IgD-negative memory B cell (primary cell): Measurements from ENCODE around the gene TRMT44. TPM values are rescaled to one million over a fixed set of nuclear protein-coding genes. Genes with fewer than 3 reads are reported as not detected.
"Not testable (repeated sequence)": the region's sequence is repeated elsewhere in the genome, so short reads cannot be mapped to it uniquely, and the experiment has no call there.

Source experiments
- H3K27ac Mint-ChIP-seq, 3 donors: one replicate each; pipeline ENCODE4 v1.8.0; 2020 to 2022; ENCODE audit warnings: mild to moderate bottlenecking in 3 of 3, mixed read lengths in 3 of 3, moderate library complexity in 1 of 3
- H3K27me3 Mint-ChIP-seq: one replicate; pipeline ENCODE4 v1.8.0; 2021; ENCODE audit warnings: mixed read lengths
- H3K36me3 Mint-ChIP-seq: one replicate; pipeline ENCODE4 v1.8.0; 2020; ENCODE audit warnings: mild to moderate bottlenecking, mixed read lengths
- H3K4me1 Mint-ChIP-seq, 3 donors: one replicate each; pipeline ENCODE4 v1.8.0; 2020 to 2022; ENCODE audit warnings: mixed read lengths in 3 of 3, mild to moderate bottlenecking in 1 of 3
- H3K4me3 Mint-ChIP-seq, 4 donors: one replicate each; pipeline ENCODE4 v1.8.0; 2020 to 2022; ENCODE audit warnings: mild to moderate bottlenecking in 4 of 4, mixed read lengths in 4 of 4, moderate library complexity in 3 of 4
- H3K9me3 Mint-ChIP-seq, 3 donors: one replicate each; pipeline ENCODE4 v1.8.0; 2020 to 2021; ENCODE audit warnings: mixed read lengths in 3 of 3, mild to moderate bottlenecking in 1 of 3
- polyA plus RNA-seq: library from polyadenylated mRNA; unstranded; fragments of 300-500 nt; fragmentation: Illumina TruSeq; gene quantifications from one replicate; pipeline ENCODE4 v1.2.3, GENCODE V29; 2021

The TRMT44 gene
- polyA plus RNA-seq, 1 donor from 2014 or later, result 18.0 TPM

DNA sequence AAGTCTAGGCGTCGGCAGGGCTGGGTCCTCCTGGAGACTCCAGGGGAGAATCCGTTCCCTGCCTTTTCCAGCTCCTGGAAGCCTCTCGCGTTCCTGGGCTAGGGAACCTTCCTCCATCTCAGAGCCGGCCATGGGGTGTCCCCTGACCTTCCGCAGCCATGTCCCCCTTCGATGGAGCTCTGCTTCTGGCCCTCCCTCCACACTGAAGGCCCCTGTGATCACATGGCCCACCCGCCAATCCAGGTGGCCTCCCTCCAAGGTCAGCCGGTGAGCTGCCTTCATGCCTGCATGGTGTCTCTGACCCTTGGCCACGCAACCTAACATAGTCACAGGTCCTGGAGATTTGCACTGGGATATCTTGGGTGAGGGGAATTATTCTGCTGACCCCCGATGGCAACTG, 69.6 kb downstream of the TRMT44 start:
- Mint-ChIP-seq H3K4me3 (no peak overlapping the region), H3K27ac (no peak overlapping the region), H3K27me3 (no peaks in the 10 kb centered on the region), H3K9me3 (peaks cover 0 to 10% (median 9%) of the 10 kb centered on the region in 3 donors), H3K4me1 (peaks cover 0 to 1% (median 0%) of the 10 kb centered on the region in 3 donors), H3K36me3 (no peaks in the 10 kb centered on the region)

DNA sequence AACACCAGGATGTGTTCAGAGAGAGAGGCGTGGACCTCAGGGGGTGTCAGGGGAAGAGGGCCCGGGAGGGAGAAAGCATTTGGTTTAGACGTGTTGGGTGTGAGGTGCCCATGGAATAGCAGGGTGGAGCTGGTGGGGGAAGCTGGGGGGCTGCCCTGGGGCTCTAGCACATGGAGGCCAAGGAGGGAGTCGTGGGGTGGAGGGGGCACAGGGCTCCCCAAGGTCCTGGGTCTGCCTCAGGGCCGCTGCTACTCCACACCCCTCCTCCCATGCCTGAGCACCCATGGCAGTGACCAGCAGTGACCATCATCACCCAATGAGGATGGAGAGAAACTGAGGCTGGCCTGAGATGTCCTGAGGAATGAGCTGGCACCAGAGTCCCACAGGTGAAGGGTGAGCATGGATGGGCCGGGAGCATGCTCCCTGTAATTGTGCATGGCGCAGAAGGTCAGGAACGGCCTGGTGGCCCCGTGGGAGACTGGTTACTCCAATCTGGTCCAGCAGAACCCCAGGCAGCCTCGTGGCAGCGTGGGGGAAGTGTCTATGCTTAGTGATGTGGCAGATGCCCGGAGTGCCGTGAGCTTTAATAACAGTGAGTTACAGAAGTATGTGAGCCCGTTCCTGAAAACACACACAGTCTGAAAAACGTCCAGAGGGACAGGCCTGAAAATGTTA, 70.2 kb downstream of the TRMT44 start:
- H3K36me3 Mint-ChIP-seq, result no peaks in the 10 kb centered on the region
- H3K27me3 Mint-ChIP-seq, result no peaks in the 10 kb centered on the region
- no peak overlapping the region for H3K27ac Mint-ChIP-seq
- peaks cover 0 to 10% (median 9%) of the 10 kb centered on the region in 3 donors for H3K9me3 Mint-ChIP-seq
- H3K4me1 Mint-ChIP-seq, result peaks cover 0 to 1% (median 0%) of the 10 kb centered on the region in 3 donors
- no peak overlapping the region for H3K4me3 Mint-ChIP-seq

DNA sequence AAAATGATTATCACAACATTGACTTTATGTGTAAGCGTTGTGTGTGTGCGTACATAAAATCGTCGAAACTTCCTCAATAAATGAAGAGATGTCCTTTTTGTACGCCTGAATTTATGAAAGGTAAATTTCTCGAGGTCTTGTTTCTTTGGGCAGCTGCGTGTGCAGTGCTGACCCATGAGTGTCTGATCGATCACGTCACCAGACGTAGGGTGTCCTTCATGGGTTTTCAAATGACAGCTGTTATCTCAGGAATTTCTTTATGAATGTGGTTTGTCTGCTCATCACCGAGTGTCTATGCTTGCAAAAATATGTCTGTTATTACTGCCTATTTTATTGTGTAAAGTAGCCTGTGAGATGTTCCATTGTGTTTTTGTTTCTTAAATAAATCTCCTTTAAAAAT, 71.9 kb downstream of the TRMT44 start:
- Mint-ChIP-seq H3K27me3 (peaks cover 3% of the 10 kb centered on the region), H3K4me3 (no peak overlapping the region), H3K36me3 (no peaks in the 10 kb centered on the region), H3K4me1 (peaks cover 0 to 2% (median 0%) of the 10 kb centered on the region in 3 donors), H3K9me3 (peaks cover 0 to 10% (median 9%) of the 10 kb centered on the region in 3 donors), H3K27ac (no peak overlapping the region)

DNA sequence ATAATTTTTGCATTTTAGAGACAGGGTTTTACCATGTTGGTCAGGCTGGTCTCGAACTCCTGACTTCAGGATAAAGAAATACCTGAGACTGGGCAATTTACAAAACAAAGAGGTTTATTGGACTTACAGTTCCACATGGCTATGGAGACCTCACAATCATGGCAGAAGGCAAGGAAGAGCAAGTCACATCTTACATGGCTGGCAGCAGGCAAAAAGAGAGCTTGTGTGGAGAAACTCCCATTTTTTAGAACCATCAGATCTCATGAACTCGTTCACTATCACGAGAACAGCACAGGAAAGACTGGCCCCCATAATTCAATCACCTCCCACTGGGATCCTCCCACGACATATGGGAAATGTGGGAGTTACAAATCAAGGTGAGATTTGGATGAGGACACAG, 72.5 kb downstream of the TRMT44 start:
- not testable (repeated sequence) for H3K27ac Mint-ChIP-seq, H3K9me3 Mint-ChIP-seq, H3K27me3 Mint-ChIP-seq, H3K36me3 Mint-ChIP-seq, H3K4me3 Mint-ChIP-seq, H3K4me1 Mint-ChIP-seq

DNA sequence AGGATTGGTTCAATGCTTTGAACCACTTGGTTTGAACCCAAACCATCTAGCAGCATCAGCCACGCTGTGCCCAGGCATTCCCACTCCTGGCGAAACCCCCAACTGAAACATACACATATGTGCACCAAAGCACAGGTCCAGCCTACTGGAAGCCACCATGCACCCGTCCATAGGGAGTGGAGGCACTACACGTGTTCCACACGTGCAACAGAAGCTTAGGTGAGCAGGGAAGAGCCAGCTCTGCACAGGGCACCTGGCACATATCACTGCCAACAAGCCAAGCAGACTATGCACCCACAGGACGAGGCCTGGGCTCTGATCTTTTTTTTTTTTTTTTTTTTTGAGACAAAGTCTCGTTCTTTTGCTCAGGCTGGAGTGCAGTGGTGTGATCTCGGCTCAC, 73.4 kb downstream of the TRMT44 start:
- H3K36me3 Mint-ChIP-seq, result no peaks in the 10 kb centered on the region
- no peak overlapping the region for H3K27ac Mint-ChIP-seq
- no peak overlapping the region for H3K4me3 Mint-ChIP-seq
- H3K27me3 Mint-ChIP-seq, result peaks cover 3% of the 10 kb centered on the region
- H3K4me1 Mint-ChIP-seq, result peaks cover 0 to 2% (median 0%) of the 10 kb centered on the region in 3 donors
- peaks cover 0 to 10% (median 10%) of the 10 kb centered on the region in 3 donors for H3K9me3 Mint-ChIP-seq

DNA sequence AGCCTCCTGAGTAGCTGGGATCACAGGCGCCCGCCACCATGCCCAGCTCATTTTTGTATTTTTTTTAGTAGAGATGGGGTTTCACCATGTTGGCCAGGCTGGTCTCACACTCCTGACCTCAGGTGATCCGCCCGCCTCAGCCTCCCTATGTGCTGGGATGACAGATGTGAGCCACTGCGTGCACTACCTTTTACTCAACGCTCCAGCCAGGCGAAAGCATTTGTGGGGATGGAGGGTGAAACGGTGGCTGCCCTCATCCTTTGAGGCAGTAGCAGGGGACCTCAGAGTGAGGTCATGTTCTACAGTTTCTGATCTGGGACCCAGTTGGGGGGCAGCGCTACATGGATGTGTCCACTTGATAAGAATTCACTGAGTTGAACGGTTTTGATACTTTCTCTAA, 73.8 kb downstream of the TRMT44 start:
- Mint-ChIP-seq H3K4me1 (peaks cover 0 to 2% (median 0%) of the 10 kb centered on the region in 3 donors), H3K4me3 (no peak overlapping the region), H3K27me3 (peaks cover 3% of the 10 kb centered on the region), H3K36me3 (no peaks in the 10 kb centered on the region), H3K27ac (no peak overlapping the region), H3K9me3 (peaks cover 0 to 13% (median 10%) of the 10 kb centered on the region in 3 donors)

DNA sequence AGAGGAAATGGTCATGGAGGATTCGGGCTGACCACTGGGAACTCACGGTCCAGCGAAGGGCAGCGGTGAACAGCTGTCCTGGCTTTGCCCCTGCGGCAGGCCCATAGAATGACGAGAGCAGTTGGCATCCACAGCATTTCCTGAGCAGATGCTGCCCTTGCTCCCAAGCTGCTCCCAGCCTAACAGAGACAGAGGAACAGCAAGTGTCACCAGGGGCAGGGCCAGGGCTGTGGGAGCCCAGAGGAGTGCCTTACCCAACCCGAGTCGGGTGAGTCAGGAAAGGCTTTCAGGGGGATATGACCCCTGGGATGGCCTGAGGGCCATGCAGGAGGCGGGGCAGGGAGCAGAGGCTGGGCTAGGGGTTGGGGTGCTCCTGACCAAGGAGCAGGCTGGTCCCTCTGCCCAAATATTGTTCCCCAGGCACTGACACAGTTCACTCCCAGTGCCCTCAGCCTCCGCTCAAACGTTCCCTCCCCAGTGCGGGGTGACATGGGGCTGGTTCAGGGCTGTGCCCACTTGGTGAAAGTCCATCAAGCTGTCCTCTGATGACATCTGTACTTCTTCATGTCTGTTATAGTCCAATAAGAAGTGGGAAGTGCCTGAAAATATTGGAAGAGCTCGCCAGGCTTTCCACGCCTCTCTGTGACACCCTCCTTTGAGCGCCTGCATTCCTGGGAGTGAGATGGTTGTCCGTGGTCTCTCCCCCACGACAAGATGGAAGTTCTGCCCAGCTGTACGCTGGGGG, 74.9 kb downstream of the TRMT44 start:
- Mint-ChIP-seq H3K36me3 (no peaks in the 10 kb centered on the region), H3K27ac (no peak overlapping the region), H3K9me3 (peaks cover 0 to 16% (median 13%) of the 10 kb centered on the region in 3 donors), H3K27me3 (peaks cover 3% of the 10 kb centered on the region), H3K4me3 (no peak overlapping the region), H3K4me1 (peaks cover 0 to 2% (median 0%) of the 10 kb centered on the region in 3 donors)

DNA sequence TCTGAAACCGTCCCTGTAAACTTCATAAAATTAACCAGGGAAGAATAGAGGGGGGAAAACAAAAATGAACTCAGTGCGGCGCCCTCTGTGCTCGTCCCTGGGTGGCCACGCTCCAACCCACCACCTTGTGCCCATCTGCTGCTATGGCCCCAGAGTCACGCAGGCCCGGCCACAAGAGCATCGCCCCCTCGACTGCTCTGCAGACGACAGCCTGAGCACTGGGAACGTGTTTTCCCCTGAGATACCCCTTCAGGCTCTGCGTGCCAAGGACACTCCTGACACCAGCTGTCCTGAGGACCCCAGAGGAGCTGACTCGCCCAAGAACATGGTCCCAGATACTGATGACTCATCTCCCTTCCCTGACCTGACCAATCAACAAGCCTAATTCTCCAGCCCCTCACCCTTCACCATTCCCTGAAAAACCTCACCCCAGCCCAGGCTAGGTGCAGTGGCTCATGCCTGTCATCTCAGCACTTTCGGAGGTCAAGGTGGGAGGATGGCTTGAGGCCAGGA, 75.5 kb downstream of the TRMT44 start:
- peaks cover 0 to 17% (median 16%) of the 10 kb centered on the region in 3 donors for H3K9me3 Mint-ChIP-seq

DNA sequence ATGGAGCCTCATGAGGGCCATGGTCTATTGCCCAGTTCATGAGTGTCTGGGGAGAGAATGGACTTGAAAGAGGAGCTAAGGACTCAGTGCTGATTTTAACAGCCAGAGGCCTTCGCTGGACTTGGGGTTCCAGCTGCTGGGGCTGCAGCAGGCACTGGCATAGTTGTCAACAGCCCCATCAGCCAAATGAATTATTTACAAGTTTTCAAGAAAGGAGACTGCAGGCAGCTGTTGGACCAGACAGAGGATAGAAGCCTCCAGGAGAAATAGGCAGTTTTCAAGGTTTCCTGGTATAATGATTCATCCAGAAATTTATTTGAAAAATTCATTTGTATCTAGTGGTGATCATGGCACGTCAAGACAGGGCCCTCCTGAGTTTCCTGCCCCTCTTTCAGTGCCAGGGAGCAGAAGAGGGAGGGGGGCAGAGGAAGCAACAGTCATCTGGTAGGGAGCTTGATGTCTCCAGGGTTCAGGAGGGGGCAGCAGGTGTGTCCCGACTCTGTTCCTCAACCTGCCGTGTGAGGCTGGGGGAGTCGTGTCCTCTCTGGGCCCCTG, 76.5 kb downstream of the TRMT44 start:
- no peak overlapping the region for H3K4me3 Mint-ChIP-seq
- no peak overlapping the region for H3K27ac Mint-ChIP-seq
- H3K36me3 Mint-ChIP-seq, result no peaks in the 10 kb centered on the region
- peaks cover 0 to 17% (median 16%) of the 10 kb centered on the region in 3 donors for H3K9me3 Mint-ChIP-seq
- peaks cover 0 to 2% (median 0%) of the 10 kb centered on the region in 3 donors for H3K4me1 Mint-ChIP-seq
- H3K27me3 Mint-ChIP-seq, result peaks cover 3% of the 10 kb centered on the region

More for the DNA sequence above, 75.5 kb downstream of the TRMT44 start:
- Mint-ChIP-seq H3K4me3 (no peak overlapping the region), H3K36me3 (no peaks in the 10 kb centered on the region), H3K27ac (no peak overlapping the region), H3K4me1 (peaks cover 0 to 2% (median 0%) of the 10 kb centered on the region in 3 donors), H3K27me3 (peaks cover 3% of the 10 kb centered on the region)

DNA sequence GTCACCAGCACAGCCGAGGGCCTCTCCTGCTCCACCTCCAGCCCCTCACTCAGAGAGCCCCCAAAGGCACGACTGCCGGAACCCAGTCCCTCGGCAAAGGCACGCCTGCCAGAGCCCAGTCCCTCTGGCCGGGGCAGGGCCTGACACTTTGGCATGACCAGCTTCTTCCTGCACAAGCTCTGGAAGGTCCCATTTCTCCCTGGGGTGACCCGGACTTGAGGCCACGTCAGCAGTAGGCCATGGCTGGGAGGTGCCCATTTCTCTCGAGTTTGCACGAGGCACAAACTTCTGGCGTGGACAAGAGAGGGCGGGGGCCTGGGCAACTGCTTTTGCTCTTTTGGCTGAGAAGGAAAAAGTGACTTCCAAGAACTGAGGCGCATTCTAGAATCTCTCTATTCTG, 77.4 kb downstream of the TRMT44 start:
- H3K27me3 Mint-ChIP-seq, result peaks cover 3% of the 10 kb centered on the region
- no peaks in the 10 kb centered on the region for H3K36me3 Mint-ChIP-seq
- H3K27ac Mint-ChIP-seq, result no peak overlapping the region
- peaks cover 2 to 16% (median 14%) of the 10 kb centered on the region in 3 donors for H3K9me3 Mint-ChIP-seq
- H3K4me3 Mint-ChIP-seq, result no peak overlapping the region
- H3K4me1 Mint-ChIP-seq, result peaks cover 0 to 2% (median 0%) of the 10 kb centered on the region in 3 donors

DNA sequence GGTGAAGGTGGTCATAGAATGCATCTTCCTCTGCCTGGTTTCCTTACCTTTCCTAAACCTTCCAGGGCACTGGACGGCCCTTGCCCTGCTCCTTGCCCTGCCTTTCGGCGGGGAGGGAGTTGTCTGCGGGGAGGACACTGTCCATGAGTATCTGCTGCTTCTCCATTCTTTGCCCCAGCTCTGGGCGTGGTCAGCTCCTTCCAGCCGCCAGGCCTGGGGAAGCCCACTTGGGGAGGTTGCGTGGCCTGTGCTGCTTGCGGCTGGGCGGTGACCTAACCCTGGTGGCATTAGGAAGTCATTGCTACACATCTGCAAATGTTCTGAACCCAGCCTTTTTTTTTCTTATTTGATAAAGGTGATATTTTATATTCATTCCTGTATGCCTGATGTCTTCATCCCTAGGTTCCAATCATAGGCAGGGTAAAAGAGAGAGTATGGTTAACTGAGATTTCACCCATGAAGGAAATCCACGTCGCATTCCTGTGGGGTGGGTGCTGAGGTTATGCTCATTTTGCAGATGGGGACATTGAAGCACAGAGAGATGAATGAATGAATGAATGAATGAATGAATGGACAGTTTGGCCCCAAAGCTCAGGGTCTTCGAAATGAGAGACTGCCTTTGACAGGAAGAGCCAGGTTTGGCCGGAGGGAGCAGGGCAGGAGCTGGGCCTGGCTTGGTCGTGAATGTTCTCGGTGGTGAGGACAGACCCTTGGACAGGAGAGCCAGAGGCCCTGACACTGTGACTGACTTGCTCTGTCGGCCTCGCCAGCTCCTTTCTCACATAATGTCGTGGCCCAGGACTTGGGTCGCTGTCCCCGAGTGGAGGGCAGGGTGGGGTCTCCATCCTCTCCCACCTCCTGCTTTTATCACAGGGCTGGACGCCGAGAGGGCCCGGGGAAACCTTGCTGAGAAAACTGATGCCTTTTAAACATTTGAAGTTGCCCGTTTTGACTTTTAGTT, 81.9 kb downstream of the TRMT44 start:
- Mint-ChIP-seq H3K36me3 (no peaks in the 10 kb centered on the region), H3K9me3 (peaks cover 2 to 10% (median 6%) of the 10 kb centered on the region in 3 donors), H3K4me3 (no peak overlapping the region), H3K27me3 (peaks cover 2% of the 10 kb centered on the region), H3K4me1 (no peaks in the 10 kb centered on the region), H3K27ac (no peak overlapping the region)

DNA sequence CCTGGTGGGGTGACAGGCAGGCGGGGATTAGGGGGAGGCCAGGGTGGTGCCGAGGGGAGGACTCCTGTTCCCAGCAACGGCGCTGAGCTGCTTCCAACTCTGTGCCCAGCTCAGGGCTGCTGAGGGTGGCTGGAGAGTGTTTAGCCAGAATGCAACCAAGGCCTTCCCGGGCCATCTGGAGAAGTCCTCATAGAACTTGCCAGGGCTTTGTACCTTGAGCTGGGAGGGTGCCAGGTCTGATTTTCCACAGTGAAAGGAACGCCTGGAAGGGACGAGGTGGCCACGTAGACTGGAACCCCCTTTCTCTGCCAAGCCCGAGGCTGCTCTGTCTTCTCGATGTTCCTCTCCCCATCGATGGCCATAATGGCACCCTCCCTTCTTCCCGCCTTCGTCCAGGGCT, 82.6 kb downstream of the TRMT44 start:
- H3K27me3 Mint-ChIP-seq, result peaks cover 2% of the 10 kb centered on the region
- H3K4me3 Mint-ChIP-seq, result no peak overlapping the region
- H3K27ac Mint-ChIP-seq, result no peak overlapping the region
- no peaks in the 10 kb centered on the region for H3K36me3 Mint-ChIP-seq
- H3K9me3 Mint-ChIP-seq, result peaks cover 2 to 10% (median 6%) of the 10 kb centered on the region in 3 donors
- H3K4me1 Mint-ChIP-seq, result no peaks in the 10 kb centered on the region

DNA sequence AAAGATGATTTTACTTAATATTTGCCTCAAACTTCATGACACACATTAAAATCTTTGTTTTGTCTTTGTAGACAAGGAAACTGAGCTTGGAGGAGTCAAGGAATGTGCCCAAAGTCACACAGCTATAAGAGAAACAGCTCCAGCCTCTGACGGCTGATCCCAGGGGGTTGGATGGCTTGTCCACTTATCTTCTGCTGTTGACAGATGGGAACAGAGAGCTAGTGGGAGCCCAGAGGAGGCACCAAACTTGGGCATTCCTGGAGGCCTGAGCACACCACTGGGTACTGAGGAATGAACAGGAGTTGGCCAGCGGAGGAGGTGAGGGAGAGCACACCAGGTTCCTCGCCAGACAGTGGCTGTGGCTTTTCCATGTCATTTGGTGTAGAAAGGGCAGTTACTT, 83.2 kb downstream of the TRMT44 start:
- Mint-ChIP-seq H3K27me3 (peaks cover 2% of the 10 kb centered on the region), H3K9me3 (peaks cover 2 to 10% (median 6%) of the 10 kb centered on the region in 3 donors), H3K27ac (no peak overlapping the region), H3K4me1 (no peaks in the 10 kb centered on the region), H3K36me3 (no peaks in the 10 kb centered on the region), H3K4me3 (no peak overlapping the region)

DNA sequence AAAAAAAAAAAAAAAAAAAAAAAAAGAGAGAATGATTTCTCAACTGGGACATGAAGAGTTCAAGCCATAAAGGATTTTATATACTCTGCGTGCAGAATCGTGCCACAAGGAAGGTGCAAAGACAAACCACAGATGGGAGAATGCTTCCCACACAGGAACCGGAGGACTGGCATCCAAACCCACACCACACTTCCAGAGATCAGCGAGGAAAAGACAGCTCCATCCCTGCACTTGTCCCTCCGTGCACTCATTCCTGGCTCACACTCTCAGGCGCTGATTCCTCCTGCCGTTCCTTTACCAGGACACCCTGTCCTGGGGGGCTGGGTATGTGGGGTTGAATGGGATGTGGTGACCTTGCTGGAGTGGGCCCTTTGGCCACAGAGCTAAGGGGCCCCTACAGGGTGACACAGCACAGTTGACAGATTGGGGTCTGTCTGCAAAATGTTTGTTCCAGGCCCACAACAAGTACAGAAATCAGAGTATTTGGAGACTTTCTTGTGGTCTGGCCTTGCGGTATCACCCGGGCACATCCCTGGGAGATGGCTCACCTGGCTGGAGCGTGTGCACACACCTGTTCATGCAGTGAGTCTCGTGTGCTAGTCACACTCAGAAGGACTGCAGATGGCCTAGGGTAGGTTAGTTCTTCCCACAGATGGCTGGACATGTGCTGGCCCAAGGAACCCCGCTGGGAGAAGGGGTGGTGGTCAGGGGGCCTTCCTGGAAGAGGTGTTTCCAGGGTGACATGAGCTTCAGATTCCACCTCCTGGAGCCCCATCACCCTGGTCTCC, 84.2 kb downstream of the TRMT44 start:
- H3K9me3 Mint-ChIP-seq, result peaks cover 2 to 10% (median 6%) of the 10 kb centered on the region in 3 donors
- H3K27me3 Mint-ChIP-seq, result peaks cover 2% of the 10 kb centered on the region
- peak overlapping the region in 1 of 3 donors; percentile 19 for H3K27ac Mint-ChIP-seq
- H3K4me1 Mint-ChIP-seq, result no peaks in the 10 kb centered on the region
- no peaks in the 10 kb centered on the region for H3K36me3 Mint-ChIP-seq
- H3K4me3 Mint-ChIP-seq, result no peak overlapping the region
